SK-N-SH (cell line): ENCODE results near the gene TFF3. TPM values are rescaled to one million over a fixed set of nuclear protein-coding genes. Genes with fewer than 3 reads are reported as not detected.

Experiments
- CTCF ChIA-PET: fragments of 300-600, 350-600 bp; formaldehyde crosslinking; extraction: SDS; loops from one replicate; lab custom pipeline; 2021; lab: Yijun Ruan, JAX
- POLR2A ChIA-PET: fragments of 350-600 bp; sonication (Branson Sonifier 250); formaldehyde crosslinking; extraction: SDS; loops from one replicate; lab custom pipeline; 2020; ENCODE audit warnings: antibody characterized with exemption, inconsistent platforms; lab: Yijun Ruan, JAX
- DNase-seq: peaks from one replicate; pipeline ENCODE4 v3.0.0; 2012
- H2AFZ ChIP-seq: fragments of 200-600 bp; sonication (generic); 2 replicates; pipeline ENCODE4 v1.8.1; 2016; ENCODE audit warnings: antibody characterized with exemption, mild to moderate bottlenecking, low read depth
- H3F3A ChIP-seq: fragments of 200-600 bp; sonication (generic); replicated peaks from 2 replicates; pipeline ENCODE3; 2016; ENCODE audit warnings: antibody characterized with exemption, mild to moderate bottlenecking; ENCODE audit not compliant: insufficient read depth
- H3K27ac ChIP-seq, 2 experiments: fragments of 200-500 bp in 1 of 2; fragments of 200-600 bp in 1 of 2; sonication (Bioruptor generic) in 1 of 2; sonication (generic), shearing (Covaris generic) in 1 of 2; 2 replicates each; pipeline versions ENCODE4 v1.5.1 to v1.6.1; 2014 to 2016; ENCODE audit warnings: low read depth in 2 of 2, inconsistent platforms in 1 of 2, low read length in 1 of 2, mild to moderate bottlenecking in 1 of 2, mixed read lengths in 1 of 2
- H3K27me3 ChIP-seq: fragments of 200-600 bp; sonication (generic), shearing (Covaris generic); 2 replicates; pipeline ENCODE4 v1.6.1; 2016; ENCODE audit warnings: mixed run types; ENCODE audit not compliant: insufficient read depth
- H3K36me3 ChIP-seq, 2 experiments: fragments of 200-500 bp in 1 of 2; fragments of 200-600 bp in 1 of 2; sonication (Bioruptor generic) in 1 of 2; sonication (generic) in 1 of 2; replicated peaks in 1 of 2; 2 replicates each; pipeline versions ENCODE3 to v1.5.1; 2014 to 2016; ENCODE audit warnings: low read length in 1 of 2, mild to moderate bottlenecking in 1 of 2; ENCODE audit not compliant: insufficient read depth in 2 of 2, control insufficient read depth in 1 of 2
- H3K4me1 ChIP-seq, 2 experiments: fragments of 200-500 bp in 1 of 2; fragments of 200-600 bp in 1 of 2; sonication (Bioruptor generic) in 1 of 2; sonication (generic), shearing (Covaris generic) in 1 of 2; 2 replicates each; pipeline versions ENCODE4 v1.5.1 to v1.6.1; 2014 to 2016; ENCODE audit warnings: low read depth in 1 of 2, low read length in 1 of 2, mixed run types in 1 of 2; ENCODE audit not compliant: insufficient read depth in 2 of 2, control insufficient read depth in 1 of 2
- H3K4me2 ChIP-seq: fragments of 200-600 bp; sonication (generic), shearing (Covaris generic); 2 replicates; pipeline ENCODE4 v1.6.1; 2017; ENCODE audit warnings: mixed run types
- H3K4me3 ChIP-seq, 2 experiments: fragments of 200-500 bp in 1 of 2; fragments of 200-600 bp in 1 of 2; sonication (Bioruptor generic) in 1 of 2; sonication (generic), shearing (Covaris generic) in 1 of 2; 2 replicates each; pipeline versions ENCODE4 v1.5.1 to v1.8.1; 2014 to 2016; ENCODE audit warnings: low read depth in 2 of 2, inconsistent platforms in 1 of 2, low read length in 1 of 2, mild to moderate bottlenecking in 1 of 2, mixed read lengths in 1 of 2, moderate library complexity in 1 of 2
- H3K79me2 ChIP-seq: fragments of 200-600 bp; sonication (generic); 2 replicates; pipeline ENCODE4 v1.8.1; 2017; ENCODE audit warnings: mild to moderate bottlenecking; ENCODE audit not compliant: insufficient read depth
- H3K9ac ChIP-seq: fragments of 200-600 bp; sonication (generic); 2 replicates; pipeline ENCODE4 v1.6.1; 2017; ENCODE audit warnings: mixed run types
- H3K9me2 ChIP-seq: fragments of 200-600 bp; sonication (generic); 2 replicates; pipeline ENCODE4 v1.6.1; 2017; ENCODE audit warnings: mixed run types
- H3K9me3 ChIP-seq: fragments of 200-600 bp; sonication (generic); 2 replicates; pipeline ENCODE4 v1.6.1; 2017; ENCODE audit warnings: mixed run types, mild to moderate bottlenecking, moderate library complexity
- H4K20me1 ChIP-seq: fragments of 200-600 bp; sonication (generic); 2 replicates; pipeline ENCODE4 v1.6.1; 2017; ENCODE audit warnings: mild to moderate bottlenecking, mixed run types; ENCODE audit not compliant: insufficient read depth
- ELF1 ChIP-seq: IDR thresholded peaks from 2 replicates; pipeline ENCODE4 v1.4.0; 2012
- EP300 ChIP-seq, 2 experiments: IDR thresholded peaks; 2 replicates each; pipeline versions ENCODE4 v1.4.0 to v1.6.1; 2012; ENCODE audit warnings: borderline replicate concordance in 1 of 2, low read depth in 1 of 2, low read length in 1 of 2
- FOXJ3 ChIP-seq: sonication (generic); formaldehyde crosslinking; IDR thresholded peaks from 2 replicates; pipeline ENCODE4 v1.5.1; 2020; ENCODE audit warnings: mild to moderate bottlenecking, missing genetic modification reagents
- GABPA ChIP-seq: IDR thresholded peaks from 2 replicates; pipeline ENCODE4 v1.4.0; 2012; ENCODE audit warnings: low read depth, mild to moderate bottlenecking
- MEF2A ChIP-seq: IDR thresholded peaks from 2 replicates; pipeline ENCODE4 v1.4.0; 2012; ENCODE audit warnings: low read depth, borderline replicate concordance
- NFIC ChIP-seq: IDR thresholded peaks from 2 replicates; pipeline ENCODE4 v1.4.0; 2012; ENCODE audit warnings: borderline replicate concordance
- RCOR1 ChIP-seq: fragments of 150-350 bp; IDR thresholded peaks from 2 replicates; pipeline ENCODE4 v1.6.1; 2017; ENCODE audit warnings: antibody characterized with exemption, low read length
- SIN3A ChIP-seq: IDR thresholded peaks from 2 replicates; pipeline ENCODE4 v1.6.1; 2012; ENCODE audit warnings: low read depth, mild to moderate bottlenecking, low read length, moderate library complexity, borderline replicate concordance
- SMC3 ChIP-seq: IDR thresholded peaks from 2 replicates; pipeline ENCODE4 v1.6.1; 2012; ENCODE audit warnings: low read depth, low read length, improper control_type of control experiment
- WGBS: methylation state at CpG from one replicate; pipeline ENCODE4 v1.1.6; 2017; ENCODE audit warnings: low lambda C conversion rate; 5-methylcytosine and 5-hydroxymethylcytosine counted together
- polyA plus RNA-seq, 3 experiments: library from polyadenylated mRNA; depleted of rRNA; stranded (reverse); fragments of >200 nt; gene quantifications; 2 replicates each; pipeline ENCODE4 v1.2.3, GENCODE V29; 2012
- TF ChIP-seq, protein P1 (sequence below): IDR thresholded peaks from 2 replicates; pipeline ENCODE4 v1.4.0; 2012; ENCODE audit warnings: low read depth, borderline replicate concordance
- TF ChIP-seq, protein P2 (sequence below): IDR thresholded peaks from 2 replicates; pipeline ENCODE4; 2012

TFF3 gene
- polyA plus RNA-seq, 1 of the 3 experiments (the other 2 are of a cell fraction), result not detected

DNA sequence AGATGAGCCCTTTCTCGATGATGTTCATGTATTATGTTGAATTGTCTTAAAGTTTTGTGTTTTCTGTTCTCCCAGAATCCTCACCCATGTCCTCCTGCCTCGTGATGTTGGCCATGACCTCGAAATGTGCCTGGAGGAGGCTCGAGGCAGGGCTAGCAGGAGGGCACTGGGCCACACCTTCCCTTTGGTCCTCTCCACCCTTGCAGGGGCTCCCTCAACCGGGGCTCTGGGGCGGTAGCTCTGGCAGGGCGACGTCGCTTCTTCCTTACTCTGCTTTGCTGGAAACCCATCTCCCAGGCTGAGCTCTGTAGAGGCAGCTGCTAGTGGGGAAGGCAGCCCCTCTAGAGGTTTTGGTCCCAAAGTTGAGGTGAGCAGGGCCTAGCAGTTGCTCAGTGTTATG lies 14.3 kb downstream of the TFF3 start:
- Histone ChIP-seq H3K27ac (no peak overlapping the region), H3K4me2 (no peak overlapping the region), H3K79me2 (no peaks in the 10 kb centered on the region), H3K4me3 (no peak overlapping the region), H3F3A (no peaks in the 10 kb centered on the region), H3K9me2 (no peaks in the 10 kb centered on the region), H3K27me3 (no peaks in the 10 kb centered on the region), H4K20me1 (no peaks in the 10 kb centered on the region), H3K36me3 (no peaks in the 10 kb centered on the region), H3K9ac (no peak overlapping the region), H3K9me3 (no peaks in the 10 kb centered on the region), H2AFZ (no peak overlapping the region), H3K4me1 (peaks cover 0 to 9% of the 10 kb centered on the region in 2 experiments; a peak in 1 of 4 replicates)
- CTCF ChIA-PET, result interaction anchor here (1.4 to 1.5 kb wide), 2 partner anchors 9 to 155 kb away, joined by 3 to 14 read pairs; no protein-coding TSS in a partner anchor
- 35% methylated on average over 5 of the region's 9 CpGs for WGBS
- no peak for DNase-seq
- POLR2A ChIA-PET, result no interaction called here
- no peak for TF ChIP-seq RCOR1
- TF ChIP-seq, protein P1, sequence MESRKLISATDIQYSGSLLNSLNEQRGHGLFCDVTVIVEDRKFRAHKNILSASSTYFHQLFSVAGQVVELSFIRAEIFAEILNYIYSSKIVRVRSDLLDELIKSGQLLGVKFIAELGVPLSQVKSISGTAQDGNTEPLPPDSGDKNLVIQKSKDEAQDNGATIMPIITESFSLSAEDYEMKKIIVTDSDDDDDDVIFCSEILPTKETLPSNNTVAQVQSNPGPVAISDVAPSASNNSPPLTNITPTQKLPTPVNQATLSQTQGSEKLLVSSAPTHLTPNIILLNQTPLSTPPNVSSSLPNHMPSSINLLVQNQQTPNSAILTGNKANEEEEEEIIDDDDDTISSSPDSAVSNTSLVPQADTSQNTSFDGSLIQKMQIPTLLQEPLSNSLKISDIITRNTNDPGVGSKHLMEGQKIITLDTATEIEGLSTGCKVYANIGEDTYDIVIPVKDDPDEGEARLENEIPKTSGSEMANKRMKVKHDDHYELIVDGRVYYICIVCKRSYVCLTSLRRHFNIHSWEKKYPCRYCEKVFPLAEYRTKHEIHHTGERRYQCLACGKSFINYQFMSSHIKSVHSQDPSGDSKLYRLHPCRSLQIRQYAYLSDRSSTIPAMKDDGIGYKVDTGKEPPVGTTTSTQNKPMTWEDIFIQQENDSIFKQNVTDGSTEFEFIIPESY, result no peak
- TF ChIP-seq SMC3, result no peak
- no peak for TF ChIP-seq SIN3A
- no peak for TF ChIP-seq FOXJ3
- TF ChIP-seq ELF1, result no peak
- TF ChIP-seq, protein P2, sequence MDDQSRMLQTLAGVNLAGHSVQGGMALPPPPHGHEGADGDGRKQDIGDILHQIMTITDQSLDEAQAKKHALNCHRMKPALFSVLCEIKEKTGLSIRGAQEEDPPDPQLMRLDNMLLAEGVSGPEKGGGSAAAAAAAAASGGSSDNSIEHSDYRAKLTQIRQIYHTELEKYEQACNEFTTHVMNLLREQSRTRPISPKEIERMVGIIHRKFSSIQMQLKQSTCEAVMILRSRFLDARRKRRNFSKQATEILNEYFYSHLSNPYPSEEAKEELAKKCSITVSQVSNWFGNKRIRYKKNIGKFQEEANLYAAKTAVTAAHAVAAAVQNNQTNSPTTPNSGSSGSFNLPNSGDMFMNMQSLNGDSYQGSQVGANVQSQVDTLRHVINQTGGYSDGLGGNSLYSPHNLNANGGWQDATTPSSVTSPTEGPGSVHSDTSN, result no peak
- no peak for TF ChIP-seq GABPA
- TF ChIP-seq NFIC, result no peak

DNA sequence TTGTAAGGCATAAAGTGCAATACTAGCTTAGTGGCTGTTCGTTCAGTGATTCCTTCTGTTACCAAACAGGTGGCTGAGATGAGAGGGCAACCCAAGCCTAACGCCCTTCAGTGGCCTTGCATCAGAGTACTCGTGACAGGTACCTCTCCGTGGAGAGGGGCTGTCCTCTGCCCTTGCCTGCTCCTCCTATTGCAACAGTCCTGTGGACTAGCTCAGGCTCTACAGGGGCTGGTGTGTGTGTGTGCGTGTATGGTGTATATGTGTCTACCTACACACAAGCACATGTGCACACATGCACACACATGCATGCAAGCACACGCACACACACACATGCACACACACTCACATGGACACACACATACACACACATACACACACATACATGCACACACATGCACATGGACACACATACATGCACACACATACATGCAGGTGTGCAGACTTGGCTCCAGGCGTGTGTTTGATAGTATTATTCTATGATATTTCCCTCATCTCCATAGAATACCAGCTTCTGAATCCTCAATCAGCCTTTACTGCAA lies 15.1 kb downstream of the TFF3 start:
- CTCF ChIA-PET, result no interaction called here

More for the DNA sequence above, 15.1 kb downstream of the TFF3 start:
- Histone ChIP-seq H3K4me2 (no peak overlapping the region), H3K4me1 (peaks cover 0 to 9% of the 10 kb centered on the region in 2 experiments; a peak in 1 of 4 replicates), H3K9me3 (no peaks in the 10 kb centered on the region), H3K36me3 (no peaks in the 10 kb centered on the region), H3K9ac (no peak overlapping the region), H3F3A (no peaks in the 10 kb centered on the region), H3K9me2 (no peaks in the 10 kb centered on the region), H3K27ac (no peak overlapping the region), H4K20me1 (no peaks in the 10 kb centered on the region), H2AFZ (no peak overlapping the region), H3K27me3 (no peaks in the 10 kb centered on the region), H3K4me3 (no peak overlapping the region), H3K79me2 (no peaks in the 10 kb centered on the region)
- POLR2A ChIA-PET, result no interaction called here
- WGBS, result 48% methylated on average over 7 of the region's 7 CpGs
- TF ChIP-seq MEF2A (no peak), EP300 (IDR thresholded peaks at IDR 0.05; ENCODE audit: borderline replicate concordance in 1 of 2, low read depth in 1 of 2, low read length in 1 of 2) (no peak)
- no peak for DNase-seq
